Measurements from ENCODE around the gene MAPKAPK5. TPM values are rescaled to one million over a fixed set of nuclear protein-coding genes. Genes with fewer than 3 reads are reported as not detected.

The MAPKAPK5 gene
- total RNA-seq, 1 experiment from 2014 or later = 85.7 TPM

DNA sequence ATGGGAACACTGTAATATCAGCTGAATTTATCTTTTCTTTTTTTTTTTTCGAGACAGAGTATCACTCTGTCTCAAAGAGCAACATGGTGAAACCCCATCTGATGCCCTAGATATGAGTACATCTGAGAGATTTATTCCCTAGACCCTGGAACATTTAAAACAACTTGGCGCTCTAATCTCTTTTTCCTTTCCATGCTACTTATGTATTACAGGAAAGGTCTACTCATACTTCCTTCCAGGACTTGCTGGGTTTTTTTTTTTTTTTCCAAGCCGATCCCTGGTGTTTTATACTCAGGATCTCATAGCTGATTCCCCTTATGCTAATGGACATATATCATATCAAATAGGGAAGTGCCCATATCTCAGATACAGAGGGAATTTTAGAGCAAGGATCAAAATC, 83.1 kb downstream of the MAPKAPK5 start:
- Histone ChIP-seq H3K23me2 (ENCODE audit: insufficient read length, low read depth, low read length, poor library complexity, severe bottlenecking) (no peaks in the 10 kb centered on the region), H2BK20ac (ENCODE audit: low read depth, low read length, poor library complexity, severe bottlenecking) (no peak overlapping the region), H2BK15ac (ENCODE audit: low read depth, low read length) (no peak overlapping the region), H3T11ph (ENCODE audit: low read length) (no peak overlapping the region), H2BK12ac (ENCODE audit: insufficient read length, low read depth, low read length) (no peak overlapping the region), H3K9me3 (ENCODE audit: control insufficient read depth, low read depth, low read length) (no peaks in the 10 kb centered on the region), H2BK120ac (ENCODE audit: low read depth, low read length, poor library complexity, severe bottlenecking) (no peak overlapping the region), H3K4ac (ENCODE audit: low read depth, low read length) (no peak overlapping the region), H3K23ac (ENCODE audit: insufficient read length, low read depth, low read length) (no peak overlapping the region), H3K27me3 (ENCODE audit: insufficient read depth, low read length) (no peaks in the 10 kb centered on the region), H4K91ac (ENCODE audit: insufficient read length, low read depth, low read length) (no peak overlapping the region), H3K27ac (ENCODE audit: insufficient read length, low read depth, low read length) (no peak overlapping the region), H3K4me2 (ENCODE audit: insufficient read depth, insufficient read length, low read length) (no peak overlapping the region), H3K79me1 (ENCODE audit: insufficient read depth, low read depth, low read length, poor library complexity, severe bottlenecking) (no peaks in the 10 kb centered on the region), H3K4me1 (ENCODE audit: insufficient read depth, low read length) (no peaks in the 10 kb centered on the region), H3K9ac (ENCODE audit: extremely low read depth, insufficient read length, low read length) (no peak overlapping the region), H3K56ac (ENCODE audit: insufficient read length, low read depth, low read length) (no peak overlapping the region), H3K79me2 (ENCODE audit: insufficient read depth, low read length) (no peaks in the 10 kb centered on the region), H2AK5ac (ENCODE audit: insufficient read length, low read length) (no peak overlapping the region), H2BK5ac (ENCODE audit: insufficient read length, low read length) (no peak overlapping the region), H3K14ac (ENCODE audit: insufficient read depth, low read length) (no peak overlapping the region), H2AFZ (ENCODE audit: low read length) (no peak overlapping the region), H4K8ac (replicated peaks; ENCODE audit: insufficient read length, low read depth, low read length) (no peak overlapping the region), H4K5ac (ENCODE audit: insufficient read length, low read depth, low read length) (no peak overlapping the region), H3K18ac (ENCODE audit: insufficient read length, low read depth, low read length) (no peak overlapping the region), H4K20me1 (ENCODE audit: control insufficient read depth, insufficient read depth, insufficient read length) (no peaks in the 10 kb centered on the region)
- TF ChIP-seq, protein P1, sequence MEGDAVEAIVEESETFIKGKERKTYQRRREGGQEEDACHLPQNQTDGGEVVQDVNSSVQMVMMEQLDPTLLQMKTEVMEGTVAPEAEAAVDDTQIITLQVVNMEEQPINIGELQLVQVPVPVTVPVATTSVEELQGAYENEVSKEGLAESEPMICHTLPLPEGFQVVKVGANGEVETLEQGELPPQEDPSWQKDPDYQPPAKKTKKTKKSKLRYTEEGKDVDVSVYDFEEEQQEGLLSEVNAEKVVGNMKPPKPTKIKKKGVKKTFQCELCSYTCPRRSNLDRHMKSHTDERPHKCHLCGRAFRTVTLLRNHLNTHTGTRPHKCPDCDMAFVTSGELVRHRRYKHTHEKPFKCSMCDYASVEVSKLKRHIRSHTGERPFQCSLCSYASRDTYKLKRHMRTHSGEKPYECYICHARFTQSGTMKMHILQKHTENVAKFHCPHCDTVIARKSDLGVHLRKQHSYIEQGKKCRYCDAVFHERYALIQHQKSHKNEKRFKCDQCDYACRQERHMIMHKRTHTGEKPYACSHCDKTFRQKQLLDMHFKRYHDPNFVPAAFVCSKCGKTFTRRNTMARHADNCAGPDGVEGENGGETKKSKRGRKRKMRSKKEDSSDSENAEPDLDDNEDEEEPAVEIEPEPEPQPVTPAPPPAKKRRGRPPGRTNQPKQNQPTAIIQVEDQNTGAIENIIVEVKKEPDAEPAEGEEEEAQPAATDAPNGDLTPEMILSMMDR (conservative IDR thresholded peaks at IDR 0.05) = no peak
- H3K9me3 Mint-ChIP-seq = no peaks in the 10 kb centered on the region
- no CpG with 5 or more reads among the region's 3 CpGs for WGBS (ENCODE audit: extremely low coverage, insufficient read length, low lambda C conversion rate)
- no peaks in the 10 kb centered on the region for H3K4me1 Mint-ChIP-seq
- no peak overlapping the region for H3K27ac Mint-ChIP-seq
- H3K4me3 Mint-ChIP-seq = no peak overlapping the region
- DNase-seq = no peak
- H3K27me3 Mint-ChIP-seq (ENCODE audit: low read depth) = no peaks in the 10 kb centered on the region
- no peaks in the 10 kb centered on the region for H3K36me3 Mint-ChIP-seq (ENCODE audit: insufficient read depth in 1 of 3, low read depth in 3 of 3)

All from H9 (cell line).